Common myeloid progenitor, CD34-positive (primary cell): ENCODE measurements around the gene PIK3R5.
"Not testable (repeated sequence)": the region's sequence is repeated elsewhere in the genome, so short reads cannot be mapped to it uniquely, and the experiment has no call there.

Experiments
- CTCF ChIA-PET: fragments of 350-600 bp; sonication (Branson Sonifier 250); formaldehyde crosslinking; loops from one replicate; lab custom pipeline; 2021; ENCODE audit warnings: antibody characterized with exemption; lab: Charles Lee
- POLR2A ChIA-PET: fragments of 350-600 bp; sonication (Branson Sonifier 250); formaldehyde crosslinking; loops from one replicate; lab custom pipeline; 2021; ENCODE audit warnings: antibody characterized with exemption; lab: Charles Lee
- DNase-seq, 3 donors: peaks; one replicate each; pipeline versions ENCODE4 v3.0.0 to v3.0.0-alpha.2; 2013
- H3K27ac ChIP-seq, 2 experiments: 1 replicate in 1 of 2; 2 replicates in 1 of 2; pipeline ENCODE4 v1.7.0; 2013; ENCODE audit warnings: inconsistent platforms in 2 of 2, low read length in 2 of 2, mild to moderate bottlenecking in 2 of 2, low read depth in 1 of 2, moderate library complexity in 1 of 2; ENCODE audit not compliant: severe bottlenecking in 2 of 2, insufficient read depth in 1 of 2, poor library complexity in 1 of 2
- H3K27me3 ChIP-seq, 5 experiments: replicated peaks in 2 of 5; 1 replicate in 3 of 5; 2 replicates in 2 of 5; pipeline versions ENCODE4 v1.6.1 to v1.7.0; 2013; ENCODE audit warnings: low read length in 4 of 5, mild to moderate bottlenecking in 2 of 5, moderate library complexity in 2 of 5, inconsistent platforms in 1 of 5; ENCODE audit not compliant: insufficient read depth in 5 of 5, control insufficient read depth in 4 of 5
- H3K36me3 ChIP-seq, 4 experiments: 1 replicate in 2 of 4; 2 replicates in 2 of 4; pipeline versions ENCODE4 v1.6.1 to v1.7.0; 2013; ENCODE audit warnings: low read length in 3 of 4, control low read depth in 1 of 4, mild to moderate bottlenecking in 1 of 4; ENCODE audit not compliant: control insufficient read depth in 4 of 4, insufficient read depth in 4 of 4
- H3K4me1 ChIP-seq, 4 experiments: 1 replicate in 3 of 4; 2 replicates in 1 of 4; pipeline versions ENCODE4 v1.6.1 to v1.7.1; 2013; ENCODE audit warnings: low read length in 3 of 4, mild to moderate bottlenecking in 3 of 4, control low read depth in 1 of 4, inconsistent platforms in 1 of 4, moderate library complexity in 1 of 4; ENCODE audit not compliant: control insufficient read depth in 4 of 4, insufficient read depth in 4 of 4; ENCODE audit errors: control extremely low read depth in 1 of 4
- H3K4me3 ChIP-seq, 7 experiments: 1 replicate in 4 of 7; 2 replicates in 3 of 7; pipeline versions ENCODE4 v1.5.1 to v1.7.0; 2013; ENCODE audit warnings: mild to moderate bottlenecking in 7 of 7, low read length in 6 of 7, moderate library complexity in 6 of 7, inconsistent platforms in 2 of 7, low read depth in 2 of 7, control low read depth in 1 of 7; ENCODE audit not compliant: insufficient read depth in 4 of 7, control insufficient read depth in 1 of 7; ENCODE audit errors: extremely low read depth in 1 of 7
- H3K9me3 ChIP-seq, 5 experiments: 1 replicate in 4 of 5; 2 replicates in 1 of 5; pipeline versions ENCODE4 v1.6.1 to v1.7.1; 2013; ENCODE audit warnings: low read length in 4 of 5, mild to moderate bottlenecking in 2 of 5, inconsistent platforms in 1 of 5, low read depth in 1 of 5, moderate library complexity in 1 of 5; ENCODE audit not compliant: control insufficient read depth in 4 of 5, insufficient read depth in 2 of 5; ENCODE audit errors: control extremely low read depth in 1 of 5
- WGBS: methylation state at CpG from one replicate; pipeline ENCODE4 v1.1.5; 2013; ENCODE audit not compliant: insufficient coverage; 5-methylcytosine and 5-hydroxymethylcytosine counted together

Gene PIK3R5

GRCh38 chr17:8856205-8856603, 109.3 kb downstream of the PIK3R5 start:
- WGBS = 100% methylated on average over 4 of the region's 6 CpGs
- DNase-seq, H3K27ac ChIP-seq, H3K27me3 ChIP-seq, H3K4me3 ChIP-seq, POLR2A ChIA-PET, H3K36me3 ChIP-seq, H3K9me3 ChIP-seq: not testable (repeated sequence)
- peaks cover 12 to 45% (median 20%) of the 10 kb centered on the region in 4 experiments for H3K4me1 ChIP-seq
- CTCF ChIA-PET = interaction anchor here (0.7 to 0.9 kb wide), 2 partner anchors 9 to 29 kb away, joined by 3 read pairs; no protein-coding TSS in a partner anchor

DNA sequence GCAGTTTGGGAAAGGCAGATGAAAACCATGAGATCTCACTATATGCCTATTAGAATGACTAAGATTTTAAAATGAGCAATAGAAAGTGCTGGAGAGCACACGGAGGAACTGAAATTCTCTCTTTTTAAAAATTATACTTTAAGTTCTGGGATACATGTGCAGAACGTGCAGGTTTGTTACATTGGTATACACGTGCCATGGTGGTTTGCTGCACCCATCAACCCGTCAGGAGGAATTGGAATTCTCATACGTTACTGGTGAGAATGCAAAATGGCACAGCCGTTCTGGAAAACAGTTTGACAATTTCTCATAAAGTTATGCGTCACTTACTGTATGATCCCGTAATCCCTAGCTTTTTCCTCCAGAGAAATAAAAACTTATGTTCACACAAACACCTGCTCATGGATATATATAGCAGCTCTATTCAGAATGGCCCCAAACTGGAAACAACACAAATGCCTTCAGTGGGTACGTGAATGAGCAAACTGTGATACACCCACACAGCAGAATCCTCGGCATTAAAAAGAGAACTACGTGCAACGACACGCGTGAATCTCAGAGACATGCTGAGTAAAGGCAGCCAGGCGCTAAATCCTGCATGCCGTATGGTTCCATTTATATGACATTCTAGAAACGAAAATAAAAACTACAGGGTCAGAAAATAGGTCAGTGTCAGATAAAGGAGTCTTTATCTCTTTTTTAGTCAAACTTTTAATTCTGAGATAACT, 109.9 kb downstream of the PIK3R5 start:
- Histone ChIP-seq H3K4me1 (peaks cover 12 to 41% (median 19%) of the 10 kb centered on the region in 4 experiments), H3K4me3 (no peak overlapping the region), H3K27ac (no peak overlapping the region), H3K9me3 (no peaks in the 10 kb centered on the region), H3K36me3 (no peaks in the 10 kb centered on the region), H3K27me3 (no peaks in the 10 kb centered on the region)
- DNase-seq = no peak
- POLR2A ChIA-PET = no interaction called here
- WGBS = 97% methylated on average over 16 of the region's 17 CpGs
- CTCF ChIA-PET = interaction anchor here (0.6 to 0.9 kb wide), 2 partner anchors 28 to 32 kb away, joined by 3 read pairs; no protein-coding TSS in a partner anchor

- Histone ChIP-seq H3K27me3 (no peaks in the 10 kb centered on the region), H3K4me3 (no peak overlapping the region), H3K27ac (no peak overlapping the region), H3K36me3 (peaks cover 3 to 15% (median 6%) of the 10 kb centered on the region in 4 experiments), H3K9me3 (no peaks in the 10 kb centered on the region), H3K4me1 (peaks cover 0 to 14% (median 0%) of the 10 kb centered on the region in 4 experiments)
- WGBS = no CpG with 5 or more reads among the region's 5 CpGs
- no peak for DNase-seq
- ChIA-PET CTCF (interaction anchor here (1.2 kb wide), 1 partner anchor 39 kb away, joined by 3 read pairs; no protein-coding TSS in a partner anchor), POLR2A (no interaction called here)
Measured at GRCh38 chr17:8851600-8851999, 113.9 kb downstream of the PIK3R5 start.

GRCh38 chr17:8849311-8850041, 116.0 kb downstream of the PIK3R5 start:
- CTCF ChIA-PET = interaction anchor here (0.8 to 1.6 kb wide), 5 partner anchors 14 to 300 kb away, joined by 3 to 4 read pairs (median 4); no protein-coding TSS in a partner anchor
- Histone ChIP-seq H3K27me3 (no peaks in the 10 kb centered on the region), H3K4me3 (peak overlapping the region in 1 of 7 experiments; percentile 16), H3K27ac (no peak overlapping the region), H3K36me3 (peaks cover 4 to 16% (median 6%) of the 10 kb centered on the region in 4 experiments), H3K9me3 (no peaks in the 10 kb centered on the region), H3K4me1 (peaks cover 0 to 11% (median 0%) of the 10 kb centered on the region in 4 experiments)
- POLR2A ChIA-PET = no interaction called here
- DNase-seq = no peak
- 80% methylated on average over 2 of the region's 4 CpGs for WGBS

DNA sequence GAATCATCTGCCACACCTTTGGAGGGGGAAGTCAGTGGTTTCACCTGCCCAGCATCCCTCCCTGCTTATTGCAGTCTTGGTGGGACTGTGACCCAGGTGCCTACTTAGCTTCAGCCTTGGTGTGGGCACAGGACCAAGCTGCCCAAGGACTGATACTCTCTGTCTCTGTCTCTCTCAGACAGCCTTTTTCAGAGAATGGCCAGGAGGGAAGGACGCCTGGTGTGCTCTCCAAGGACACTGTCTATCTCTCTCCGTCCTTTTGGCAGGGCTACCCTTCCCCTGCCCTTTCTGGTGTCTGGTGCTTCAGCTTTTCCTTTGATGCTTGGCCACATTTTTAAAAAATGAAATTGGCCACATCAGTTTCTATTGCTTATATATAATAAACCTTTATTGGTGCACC, 117.6 kb downstream of the PIK3R5 start:
- Histone ChIP-seq H3K36me3 (peaks cover 4 to 16% (median 6%) of the 10 kb centered on the region in 4 experiments), H3K4me1 (peaks cover 4 to 25% (median 13%) of the 10 kb centered on the region in 4 experiments), H3K9me3 (no peaks in the 10 kb centered on the region), H3K27ac (no peak overlapping the region), H3K4me3 (no peak overlapping the region), H3K27me3 (no peaks in the 10 kb centered on the region)
- POLR2A ChIA-PET = no interaction called here
- WGBS = 100% methylated on average over 2 of the region's 2 CpGs
- no peak for DNase-seq
- CTCF ChIA-PET = no interaction called here

DNA sequence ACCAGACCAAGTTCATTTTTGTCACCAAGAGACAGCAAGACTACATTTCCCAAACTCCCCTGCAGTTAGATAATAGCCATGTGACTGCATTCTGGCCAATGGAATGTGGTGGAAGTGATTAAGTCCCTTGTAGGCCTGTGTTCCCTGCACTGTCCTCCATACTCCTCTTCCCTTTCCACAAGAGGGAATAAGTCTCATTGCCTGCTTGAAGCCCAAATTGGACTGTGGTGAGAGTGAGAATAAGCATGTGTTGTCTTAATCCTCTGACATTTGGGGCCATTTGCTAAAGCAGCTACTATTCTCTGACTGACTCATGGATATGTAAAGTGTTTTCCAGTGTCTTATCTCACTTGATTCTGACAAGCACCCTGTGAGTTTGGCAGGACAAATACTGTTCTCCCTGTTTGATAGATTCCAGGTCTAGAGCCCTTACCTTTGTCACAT, 118.7 kb downstream of the PIK3R5 start:
- Histone ChIP-seq H3K27ac (no peak overlapping the region), H3K4me3 (no peak overlapping the region), H3K27me3 (no peaks in the 10 kb centered on the region), H3K9me3 (no peaks in the 10 kb centered on the region), H3K36me3 (peaks cover 4 to 16% (median 6%) of the 10 kb centered on the region in 4 experiments), H3K4me1 (peaks cover 9 to 36% (median 19%) of the 10 kb centered on the region in 4 experiments)
- DNase-seq = peak in 2 of 3 donors; percentile 32 to 53
- CTCF ChIA-PET = no interaction called here
- POLR2A ChIA-PET = no interaction called here
